ENCODE measurements around the gene KCNH8.

GRCh38 chr3:19455546-19455945 is 307.2 kb downstream of the KCNH8 start:
- TF ChIP-seq CTCF (IDR thresholded peaks at IDR 0.05) = no peak
- no peak for TF ChIP-seq POLR2A (IDR thresholded peaks at IDR 0.05)

Measured in right lobe of liver (tissue), 4 donors.